Testis (tissue), 3 donors: ENCODE data around the gene CCSAP. TPM values are rescaled to one million over a fixed set of nuclear protein-coding genes. Genes with fewer than 3 reads are reported as not detected.

Source experiments
- DNase-seq: peaks from one replicate; pipeline ENCODE4 v3.0.0-alpha.2; 2019
- H3K27ac ChIP-seq, 2 donors: fragments of 200-600 bp; sonication (generic); one replicate each; pipeline ENCODE4 v1.5.1; 2019
- H3K27me3 ChIP-seq: fragments of 200-600 bp; sonication (generic); one replicate; pipeline ENCODE4 v1.5.1; 2019
- H3K36me3 ChIP-seq: fragments of 200-600 bp; sonication (generic); one replicate; pipeline ENCODE4 v1.5.1; 2017; ENCODE audit warnings: low read depth; ENCODE audit errors: missing control alignments
- H3K4me1 ChIP-seq: fragments of 200-600 bp; sonication (generic); one replicate; pipeline ENCODE4 v1.5.1; 2019
- H3K4me3 ChIP-seq, 2 donors: fragments of 200-600 bp; sonication (generic); one replicate each; pipeline ENCODE4 v1.5.1; 2017 to 2019
- H3K9me3 ChIP-seq: fragments of 200-600 bp; sonication (generic); one replicate; pipeline ENCODE4 v1.5.1; 2017
- POLR2A ChIP-seq: fragments of 450-650 bp; IDR thresholded peaks from one replicate; pipeline ENCODE4 v1.6.1; 2017; ENCODE audit warnings: antibody characterized with exemption, mild to moderate bottlenecking, moderate library complexity
- WGBS, 2 donors: methylation state at CpG; one replicate each; pipeline ENCODE4 v1.1.5; 2018; 5-methylcytosine and 5-hydroxymethylcytosine counted together
- intact Hi-C: fragments of 100-400 bp; cut with DNase I; formaldehyde crosslinking; loops from one replicate; pipeline ENCODE4 v1.15.1; 2023; ENCODE audit warnings: low total_unique reads
- polyA plus RNA-seq: library from polyadenylated mRNA; stranded (reverse); fragments of 350-450 nt; fragmentation: Illumina TruSeq; extraction: RNeasy Lipid Tissue Mini Kit (QIAGEN cat#74804); gene quantifications from one replicate; pipeline ENCODE4 v1.2.3, GENCODE V29; 2014; ENCODE audit warnings: low read depth, low replicate concordance; ENCODE audit not compliant: insufficient read depth
- total RNA-seq, 2 donors: library from RNA; depleted of rRNA; stranded (reverse); fragments of >200 nt; gene quantifications; one replicate each; pipeline ENCODE4 v1.2.3, GENCODE V29; 2016
- TF ChIP-seq, protein P1 (sequence below), 3 experiments: fragments of 450-650 bp in 2 of 3; fragments of 200-600 bp in 1 of 3; sonication (generic) in 1 of 3; IDR thresholded peaks; one replicate each; pipeline ENCODE4 v1.5.1; 2016 to 2019; ENCODE audit warnings: antibody characterized with exemption in 3 of 3, mild to moderate bottlenecking in 2 of 3, moderate library complexity in 1 of 3

CCSAP gene
- total and polyA plus RNA-seq, 3 donors from 2014 or later: 3.2 to 4.1 (median 3.7) TPM

DNA sequence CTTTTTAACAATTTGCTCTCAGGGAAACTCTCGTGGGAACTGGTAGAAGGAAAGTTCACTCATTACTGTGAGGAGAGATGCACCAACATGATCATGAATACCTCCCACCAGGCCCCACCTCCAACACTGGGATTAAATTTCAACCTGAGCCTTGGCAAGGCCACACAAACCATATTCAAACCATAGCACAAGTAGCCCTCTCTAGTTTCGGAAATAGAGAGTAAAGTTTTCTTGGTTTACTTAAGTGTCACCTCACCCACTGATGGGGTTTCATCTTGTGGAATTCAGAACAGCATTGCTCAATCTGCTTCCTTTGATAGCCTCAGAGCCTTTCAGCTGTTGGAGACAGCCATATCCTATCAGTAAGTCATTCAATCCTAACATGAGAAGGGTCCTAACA is 25.5 kb upstream of the CCSAP start:
- H3K27ac ChIP-seq: no peak overlapping the region
- DNase-seq: no peak
- intact Hi-C loops: no loop called here
- H3K4me3 ChIP-seq: no peak overlapping the region
- no peak for TF ChIP-seq POLR2A
- TF ChIP-seq, protein P1, sequence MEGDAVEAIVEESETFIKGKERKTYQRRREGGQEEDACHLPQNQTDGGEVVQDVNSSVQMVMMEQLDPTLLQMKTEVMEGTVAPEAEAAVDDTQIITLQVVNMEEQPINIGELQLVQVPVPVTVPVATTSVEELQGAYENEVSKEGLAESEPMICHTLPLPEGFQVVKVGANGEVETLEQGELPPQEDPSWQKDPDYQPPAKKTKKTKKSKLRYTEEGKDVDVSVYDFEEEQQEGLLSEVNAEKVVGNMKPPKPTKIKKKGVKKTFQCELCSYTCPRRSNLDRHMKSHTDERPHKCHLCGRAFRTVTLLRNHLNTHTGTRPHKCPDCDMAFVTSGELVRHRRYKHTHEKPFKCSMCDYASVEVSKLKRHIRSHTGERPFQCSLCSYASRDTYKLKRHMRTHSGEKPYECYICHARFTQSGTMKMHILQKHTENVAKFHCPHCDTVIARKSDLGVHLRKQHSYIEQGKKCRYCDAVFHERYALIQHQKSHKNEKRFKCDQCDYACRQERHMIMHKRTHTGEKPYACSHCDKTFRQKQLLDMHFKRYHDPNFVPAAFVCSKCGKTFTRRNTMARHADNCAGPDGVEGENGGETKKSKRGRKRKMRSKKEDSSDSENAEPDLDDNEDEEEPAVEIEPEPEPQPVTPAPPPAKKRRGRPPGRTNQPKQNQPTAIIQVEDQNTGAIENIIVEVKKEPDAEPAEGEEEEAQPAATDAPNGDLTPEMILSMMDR (IDR thresholded peaks at IDR 0.05): no peak
- H3K36me3 ChIP-seq: no peaks in the 10 kb centered on the region
- no peaks in the 10 kb centered on the region for H3K4me1 ChIP-seq
- 60 to 71% methylated on average over 2 of the region's 2 CpGs for WGBS, 2 donors
- H3K27me3 ChIP-seq: no peaks in the 10 kb centered on the region
- H3K9me3 ChIP-seq: no peaks in the 10 kb centered on the region

DNA sequence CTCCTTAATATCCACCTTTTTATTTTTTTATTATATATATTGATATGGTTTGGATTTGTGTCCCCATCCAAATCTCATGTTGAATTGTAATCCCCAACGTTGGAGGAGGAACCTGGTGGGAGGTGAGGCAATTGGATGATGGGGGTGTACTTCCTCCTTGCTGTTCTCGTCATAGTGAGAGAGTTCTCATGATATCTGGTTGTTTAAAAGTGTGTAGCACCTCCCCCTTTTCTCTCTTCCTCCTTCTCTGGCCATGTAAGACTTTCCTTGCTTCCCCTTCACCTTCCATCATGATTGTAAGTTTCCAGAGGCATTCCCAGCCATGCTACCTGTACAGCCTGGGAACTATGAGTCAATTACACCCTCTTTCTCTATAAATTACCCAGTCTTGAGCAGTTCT is 22.7 kb upstream of the CCSAP start:
- intact Hi-C loops: no loop called here
- DNase-seq: no peak
- H3K27ac ChIP-seq: no peak overlapping the region
- TF ChIP-seq POLR2A: no peak
- TF ChIP-seq, protein P1 (IDR thresholded peaks at IDR 0.05): no peak
- 46 to 56% methylated on average over 2 of the region's 2 CpGs for WGBS, 2 donors
- H3K4me1 ChIP-seq: no peaks in the 10 kb centered on the region
- no peaks in the 10 kb centered on the region for H3K36me3 ChIP-seq
- H3K27me3 ChIP-seq: no peaks in the 10 kb centered on the region
- no peak overlapping the region for H3K4me3 ChIP-seq
- H3K9me3 ChIP-seq: no peaks in the 10 kb centered on the region

DNA sequence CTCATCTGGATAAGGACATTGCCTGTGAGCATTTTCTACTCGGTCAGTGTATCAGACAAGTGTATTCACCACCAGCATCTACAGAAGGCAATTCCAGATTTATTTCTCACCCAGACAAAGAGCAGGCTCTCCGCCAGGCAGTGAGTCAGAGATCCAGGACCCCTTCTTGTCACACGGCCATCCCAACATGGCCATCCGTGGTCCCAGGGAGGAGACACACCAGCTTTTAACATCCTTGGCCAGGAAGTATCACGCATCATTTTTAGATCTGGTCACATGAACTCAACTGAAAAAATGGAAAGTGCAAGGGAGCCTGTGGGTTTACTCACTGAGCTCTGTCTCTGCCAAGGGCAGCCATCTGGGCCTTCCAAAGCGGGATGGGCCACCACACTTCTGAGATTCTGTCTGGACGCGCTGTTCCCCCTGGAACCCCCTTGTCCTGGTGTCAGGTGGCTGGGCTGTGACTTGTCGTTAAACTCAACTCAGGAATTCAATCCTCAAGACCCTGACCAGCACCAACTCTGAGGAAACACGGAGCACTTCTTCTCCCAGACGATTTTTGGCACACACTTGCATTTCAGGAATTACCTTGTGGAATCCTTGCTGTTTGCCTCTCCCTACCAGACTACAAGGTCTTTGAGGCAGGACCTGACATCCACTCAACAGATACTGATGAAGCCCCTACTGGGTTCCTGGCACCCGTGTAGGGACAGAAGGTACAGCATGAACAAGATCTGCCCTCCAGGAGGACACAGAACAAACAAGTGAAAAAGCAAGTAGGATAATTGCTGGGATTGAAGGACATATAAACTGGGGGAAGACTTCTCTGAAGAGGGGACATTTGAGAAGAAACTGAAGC is 21.6 kb upstream of the CCSAP start:
- Histone ChIP-seq H3K9me3 (no peaks in the 10 kb centered on the region), H3K4me1 (no peaks in the 10 kb centered on the region), H3K4me3 (no peak overlapping the region), H3K27ac (no peak overlapping the region), H3K36me3 (no peaks in the 10 kb centered on the region), H3K27me3 (no peaks in the 10 kb centered on the region)
- WGBS, 2 donors: 69 to 74% methylated on average over 9 to 12 of the region's 12 CpGs
- TF ChIP-seq, protein P1 (IDR thresholded peaks at IDR 0.05): no peak
- DNase-seq: no peak
- intact Hi-C loops: no loop called here

DNA sequence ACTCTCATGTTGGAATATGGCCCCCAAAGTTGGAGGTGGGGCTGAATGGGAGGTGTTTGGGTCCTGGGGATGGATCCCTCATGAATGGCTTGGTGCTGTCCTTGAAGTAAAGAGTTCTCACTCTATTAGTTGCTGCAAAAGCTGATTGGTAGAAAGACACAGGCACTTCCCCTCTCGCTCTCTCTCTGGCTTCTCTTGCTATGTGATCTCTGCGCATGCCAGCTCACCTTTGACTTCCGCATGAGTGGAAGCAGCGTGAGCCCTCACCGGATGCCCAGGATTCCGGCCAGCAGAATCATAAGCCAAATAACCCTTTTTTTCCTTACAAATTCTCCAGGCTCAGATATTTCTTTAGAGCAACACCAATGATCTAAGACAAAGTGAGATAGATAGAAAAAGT is 20.9 kb upstream of the CCSAP start:
- WGBS, 2 donors: 45 to 54% methylated on average over 6 of the region's 6 CpGs
- intact Hi-C loops: no loop called here

More for the DNA sequence above, 20.9 kb upstream of the CCSAP start:
- Histone ChIP-seq H3K4me3 (no peak overlapping the region), H3K9me3 (no peaks in the 10 kb centered on the region), H3K36me3 (no peaks in the 10 kb centered on the region), H3K4me1 (no peaks in the 10 kb centered on the region), H3K27me3 (no peaks in the 10 kb centered on the region), H3K27ac (no peak overlapping the region)
- DNase-seq: peak; percentile 48
- TF ChIP-seq, protein P1 (IDR thresholded peaks at IDR 0.05): no peak
- no peak for TF ChIP-seq POLR2A
